Keratinocyte (primary cell): ENCODE measurements around the gene MAP3K4. TPM values are rescaled to one million over a fixed set of nuclear protein-coding genes. Genes with fewer than 3 reads are reported as not detected.

Source experiments
- DNase-seq: peaks from one replicate; pipeline ENCODE4 v3.0.0-alpha.2; 2011; ENCODE audit warnings: low read depth, missing footprints, low spot score
- FAIRE-seq: peaks from 2 replicates; lab custom pipeline; 2011; peaks lifted over from hg19 to GRCh38; lab: Jason Lieb, UNC
- H2AFZ ChIP-seq: 2 replicates; pipeline ENCODE4 v1.6.0; 2012; ENCODE audit warnings: low read length, control low read depth, inconsistent platforms; ENCODE audit not compliant: control insufficient read depth
- H3K27ac ChIP-seq: 2 replicates; pipeline ENCODE4 v1.5.1; 2011; ENCODE audit warnings: low read length; ENCODE audit not compliant: control insufficient read depth, insufficient read depth
- H3K27me3 ChIP-seq: 3 replicates; pipeline ENCODE4 v1.6.0; 2011; ENCODE audit warnings: low read length; ENCODE audit not compliant: control insufficient read depth, insufficient read depth; ENCODE audit errors: extremely low read depth
- H3K36me3 ChIP-seq, 2 experiments: 2 replicates in 1 of 2; 3 replicates in 1 of 2; pipeline ENCODE4 v1.5.1; 2011; ENCODE audit warnings: low read length in 2 of 2, mild to moderate bottlenecking in 1 of 2; ENCODE audit not compliant: control insufficient read depth in 2 of 2, insufficient read depth in 2 of 2; ENCODE audit errors: extremely low read depth in 1 of 2
- H3K4me1 ChIP-seq: 3 replicates; pipeline ENCODE4 v1.5.1; 2011; ENCODE audit warnings: low read length; ENCODE audit not compliant: control insufficient read depth, insufficient read depth; ENCODE audit errors: extremely low read depth
- H3K4me2 ChIP-seq: 3 replicates; pipeline ENCODE4 v1.6.0; 2011; ENCODE audit warnings: low read depth, low read length; ENCODE audit not compliant: control insufficient read depth, insufficient read depth; ENCODE audit errors: extremely low read depth
- H3K4me3 ChIP-seq, 3 experiments: fragments of 200-600 bp in 1 of 3; sonication (generic) in 1 of 3; 2 replicates in 2 of 3; 3 replicates in 1 of 3; pipeline ENCODE4 v1.5.1; 2011 to 2016; ENCODE audit warnings: low read length in 3 of 3, mild to moderate bottlenecking in 3 of 3, control low read depth in 2 of 3, inconsistent platforms in 1 of 3, low read depth in 1 of 3, mixed read lengths in 1 of 3, mixed run types in 1 of 3, moderate library complexity in 1 of 3; ENCODE audit not compliant: control insufficient read depth in 2 of 3, insufficient read depth in 2 of 3; ENCODE audit errors: extremely low read depth in 1 of 3
- H3K79me2 ChIP-seq: 2 replicates; pipeline ENCODE4 v1.6.0; 2012; ENCODE audit warnings: low read length; ENCODE audit not compliant: control insufficient read depth, insufficient read depth
- H3K9ac ChIP-seq: 3 replicates; pipeline ENCODE4 v1.6.0; 2011; ENCODE audit warnings: low read length; ENCODE audit not compliant: control insufficient read depth, insufficient read depth; ENCODE audit errors: extremely low read depth
- H3K9me1 ChIP-seq: 3 replicates; pipeline ENCODE4 v1.6.0; 2011; ENCODE audit warnings: low read length; ENCODE audit not compliant: control insufficient read depth, insufficient read depth; ENCODE audit errors: extremely low read depth
- H3K9me3 ChIP-seq: 2 replicates; pipeline ENCODE4 v1.5.1; 2012; ENCODE audit warnings: low read depth, low read length; ENCODE audit not compliant: control insufficient read depth
- H4K20me1 ChIP-seq: 3 replicates; pipeline ENCODE4 v1.6.0; 2011; ENCODE audit warnings: low read length; ENCODE audit not compliant: control insufficient read depth, insufficient read depth; ENCODE audit errors: extremely low read depth
- CTCF ChIP-seq, 3 experiments: IDR thresholded peaks in 1 of 3; conservative IDR thresholded peaks in 1 of 3; optimal IDR thresholded peaks in 1 of 3; 2 replicates in 2 of 3; 3 replicates in 1 of 3; pipeline versions ENCODE3 to v1.5.1; 2011; ENCODE audit warnings: low read length in 3 of 3, mild to moderate bottlenecking in 3 of 3, moderate library complexity in 2 of 3, control low read depth in 1 of 3, inconsistent platforms in 1 of 3; ENCODE audit not compliant: insufficient read depth in 2 of 3; ENCODE audit errors: extremely low read depth in 1 of 3
- EZH2 ChIP-seq: IDR thresholded peaks from one replicate; pipeline ENCODE4 v1.6.1; 2012; ENCODE audit warnings: inconsistent platforms, mild to moderate bottlenecking, low read length, moderate library complexity
- dilution Hi-C: fragments of 300-500 bp; cut with MboI; formaldehyde crosslinking; loops from one replicate; pipeline ENCODE4 v1.7.0; 2020; ENCODE audit warnings: low sequenced_read_pairs; ENCODE audit not compliant: extremely low pct_ligation_motif_present
- polyA plus RNA-seq, 5 experiments: library from polyadenylated mRNA; depleted of rRNA in 3 of 5; stranded (reverse) in 3 of 5; stranded (forward) in 1 of 5; unstranded in 1 of 5; fragments of >200 nt; gene quantifications; 1 replicate in 1 of 5; 2 replicates in 3 of 5; 3 replicates in 1 of 5; pipeline versions ENCODE4 v1.2.1 to v1.2.3, GENCODE V29; 2011 to 2012; ENCODE audit warnings: missing spikeins in 2 of 5, low read depth in 1 of 5, low replicate concordance in 1 of 5

MAP3K4 gene
- polyA plus RNA-seq, 1 donor (not counting 4 experiments of a cell fraction or from before 2014, with no cell fraction given) = 12.8 TPM

- Histone ChIP-seq H3K27ac (no peak overlapping the region), H3K4me1 (no peaks in the 10 kb centered on the region), H3K9me1 (no peaks in the 10 kb centered on the region), H3K79me2 (no peaks in the 10 kb centered on the region), H3K9ac (no peak overlapping the region), H3K36me3 (peaks cover 0 to 3% of the 10 kb centered on the region in 2 experiments), H3K9me3 (no peaks in the 10 kb centered on the region), H2AFZ (no peak overlapping the region), H4K20me1 (no peaks in the 10 kb centered on the region), H3K4me3 (no peak overlapping the region), H3K27me3 (no peaks in the 10 kb centered on the region), H3K4me2 (no peak overlapping the region)
- no peak for TF ChIP-seq EZH2
- peak; percentile 27 to 68 (median 56) for TF ChIP-seq CTCF (optimal IDR thresholded peaks at IDR 0.05 in 1 of 3, IDR thresholded peaks at IDR 0.05 in 1 of 3, conservative IDR thresholded peaks at IDR 0.05 in 1 of 3; ENCODE audit: extremely low read depth in 1 of 3, insufficient read depth in 2 of 3, low read length in 3 of 3)
- no peak for FAIRE-seq
- no peak for DNase-seq
- dilution Hi-C loops = no loop called here
Observed at GRCh38 chr6:161152907-161153662, 161.5 kb downstream of the MAP3K4 start.

GRCh38 chr6:161153725-161154124 lies 162.2 kb downstream of the MAP3K4 start:
- no peak overlapping the region for H2AFZ ChIP-seq
- H3K4me3 ChIP-seq = no peak overlapping the region
- H3K79me2 ChIP-seq = no peaks in the 10 kb centered on the region
- H3K9me1 ChIP-seq = no peaks in the 10 kb centered on the region
- H3K9ac ChIP-seq = no peak overlapping the region
- H3K27me3 ChIP-seq = no peaks in the 10 kb centered on the region
- no peaks in the 10 kb centered on the region for H4K20me1 ChIP-seq
- no peaks in the 10 kb centered on the region for H3K9me3 ChIP-seq
- no peaks in the 10 kb centered on the region for H3K4me1 ChIP-seq
- TF ChIP-seq CTCF (optimal IDR thresholded peaks at IDR 0.05 in 1 of 3, IDR thresholded peaks at IDR 0.05 in 1 of 3, conservative IDR thresholded peaks at IDR 0.05 in 1 of 3; ENCODE audit: extremely low read depth in 1 of 3, insufficient read depth in 2 of 3, low read length in 3 of 3) (no peak), EZH2 (no peak)
- H3K36me3 ChIP-seq = peaks cover 0 to 3% of the 10 kb centered on the region in 2 experiments
- dilution Hi-C loops = no loop called here
- no peak overlapping the region for H3K27ac ChIP-seq
- DNase-seq (no peak), FAIRE-seq (no peak)
- H3K4me2 ChIP-seq = no peak overlapping the region
